HG02678 (cell line): ENCODE results near the gene ELAVL3.
"Not testable (repeated sequence)": the region's sequence is repeated elsewhere in the genome, so short reads cannot be mapped to it uniquely, and the experiment has no call there.

Source experiments
- ATAC-seq: cut with Tn5 transposase; IDR thresholded peaks from one replicate; pipeline ENCODE4 v1.9.1; 2021; ENCODE audit warnings: mild to moderate bottlenecking, moderate library complexity; ENCODE audit not compliant: unreplicated experiment

The ELAVL3 gene

GRCh38 chr19:11486661-11487503 lies 6.0 kb upstream of the ELAVL3 start:
- no peak for ATAC-seq

- ATAC-seq: no peak
Measured at GRCh38 chr19:11485245-11485837, 4.5 kb upstream of the ELAVL3 start.

GRCh38 chr19:11483366-11484111 lies 2.7 kb upstream of the ELAVL3 start:
- no peak for ATAC-seq

GRCh38 chr19:11482384-11483050 lies 1.7 kb upstream of the ELAVL3 start:
- peak; percentile 68 for ATAC-seq

- peak; percentile 60 for ATAC-seq
Measured at GRCh38 chr19:11481534-11482383, 913 bp upstream of the ELAVL3 start.

- no peak for ATAC-seq
Measured at GRCh38 chr19:11479898-11480714, 740 bp downstream of the ELAVL3 start.

- ATAC-seq: no peak
Measured at GRCh38 chr19:11479090-11479897, 1.6 kb downstream of the ELAVL3 start.

GRCh38 chr19:11478167-11479089 lies 2.4 kb downstream of the ELAVL3 start:
- ATAC-seq: no peak

GRCh38 chr19:11475861-11476260 lies 5.0 kb downstream of the ELAVL3 start:
- no peak for ATAC-seq

GRCh38 chr19:11475343-11475742 lies 5.5 kb downstream of the ELAVL3 start:
- ATAC-seq: not testable (repeated sequence)

GRCh38 chr19:11473725-11474124 lies 7.1 kb downstream of the ELAVL3 start:
- ATAC-seq: no peak

- not testable (repeated sequence) for ATAC-seq
Measured at GRCh38 chr19:11468266-11468845, 12.5 kb downstream of the ELAVL3 start.

GRCh38 chr19:11465600-11465999 lies 15.2 kb downstream of the ELAVL3 start:
- ATAC-seq: no peak

GRCh38 chr19:11464333-11465265 lies 16.2 kb downstream of the ELAVL3 start:
- ATAC-seq: no peak

- ATAC-seq: no peak
Measured at GRCh38 chr19:11463391-11463790, 17.5 kb downstream of the ELAVL3 start.

- ATAC-seq: no peak
Measured at GRCh38 chr19:11461453-11461852, 19.4 kb downstream of the ELAVL3 start.
